ENCODE data around the gene EEF1G. TPM values are rescaled to one million over a fixed set of nuclear protein-coding genes. Genes with fewer than 3 reads are reported as not detected.
A peak's percentile ranks its signal among the peaks of the same experiment; 100 is the strongest.

The EEF1G gene
- total RNA-seq, 1 experiment from 2014 or later: 2,008 TPM

DNA sequence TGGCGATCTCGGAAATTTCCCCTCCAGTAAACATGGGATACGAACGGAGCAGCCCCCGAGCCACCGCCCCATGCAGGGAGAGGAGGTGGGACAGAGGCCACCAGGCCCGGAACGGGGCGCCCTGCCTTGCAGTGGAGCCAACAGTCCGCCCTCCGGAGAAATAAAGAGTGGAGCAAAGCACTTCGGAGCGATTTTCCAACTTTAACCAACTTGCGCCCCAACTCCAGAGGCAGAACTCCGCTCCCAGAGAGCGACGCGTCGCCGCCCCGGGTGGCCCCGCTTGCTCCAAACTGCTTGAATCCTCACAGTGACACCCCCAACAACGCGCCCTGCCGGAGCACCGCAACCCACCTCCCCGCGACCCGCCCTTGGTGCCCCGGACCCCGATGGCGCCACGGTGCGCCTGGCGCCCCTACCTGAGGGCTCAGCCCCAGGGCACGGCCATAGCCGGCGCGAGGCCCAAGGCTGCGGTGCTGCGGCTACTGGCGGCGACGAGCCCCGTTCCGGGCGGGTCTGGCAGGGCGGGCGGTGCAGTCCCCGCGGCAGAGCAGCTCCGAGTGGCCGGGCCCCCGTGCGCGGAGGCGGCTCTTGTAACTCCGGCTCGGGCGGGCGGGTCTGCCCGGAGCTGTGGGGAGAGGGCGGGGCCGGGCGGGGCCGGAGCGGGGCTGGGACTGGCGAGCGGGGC lies 27.3 kb downstream of the EEF1G start, which contains the start of gene AHNAK:
TSS of gene AHNAK (minus strand) at position 563 of the 685 bp plus-strand sequence. CDS start 10,708 bp downstream, outside the sequence.
- Histone ChIP-seq H3K27me3 (ENCODE audit: insufficient read depth, low read depth) (no peaks in the 10 kb centered on the region), H3K4me1 (replicated peaks; ENCODE audit: insufficient read depth) (peaks cover 68% of the 10 kb centered on the region), H3K79me2 (ENCODE audit: low read depth) (peaks cover 54% of the 10 kb centered on the region), H3K27ac (peak within 1 kb of the TSS; percentile 72), H2AFZ (peak within 1 kb of the TSS; percentile 83), H3F3A (ENCODE audit: insufficient read depth, low read depth) (peaks cover 62% of the 10 kb centered on the region), H4K20me1 (ENCODE audit: insufficient read depth) (peaks cover 19% of the 10 kb centered on the region), H3K4me3 (peak within 1 kb of the TSS; percentile 98), H3K36me3 (ENCODE audit: low read depth) (no peaks in the 10 kb centered on the region), H3K9me2 (ENCODE audit: insufficient read depth) (no peaks in the 10 kb centered on the region), H3K4me2 (peak within 1 kb of the TSS; percentile 99), H3K9me3 (ENCODE audit: insufficient read depth, low read depth) (no peaks in the 10 kb centered on the region)
- ChIA-PET POLR2A (ENCODE audit: unreplicated experiment) (interaction anchor here (0.5 to 1.3 kb wide), 10 partner anchors 9 to 568 kb away, joined by 3 to 20 read pairs (median 4); partner anchors contain the start of gene TUT1), CTCF (interaction anchor here (0.6 to 1.5 kb wide), 4 partner anchors 14 to 151 kb away, joined by 3 to 9 read pairs (median 6); no protein-coding TSS in a partner anchor)
- DNase-seq: peak in 1 of 2 experiments; percentile 83
- intact Hi-C loops (cut with micrococcal nuclease; ENCODE audit: unreplicated experiment): no loop called here
- BruUV-seq (replicated peaks): TSS peak; percentile 64
- no peak for TF ChIP-seq EZH2 (IDR thresholded peaks at IDR 0.05; ENCODE audit: low read depth)
- no peak for TF ChIP-seq CTCF (conservative IDR thresholded peaks at IDR 0.05)

- Histone ChIP-seq H3K79me2 (ENCODE audit: low read depth) (peaks cover 59% of the 10 kb centered on the region), H3K9me2 (ENCODE audit: insufficient read depth) (no peaks in the 10 kb centered on the region), H3K4me1 (replicated peaks; ENCODE audit: insufficient read depth) (peaks cover 68% of the 10 kb centered on the region), H3K4me3 (peak overlapping the region; percentile 98), H3K27me3 (ENCODE audit: insufficient read depth, low read depth) (no peaks in the 10 kb centered on the region), H4K20me1 (ENCODE audit: insufficient read depth) (peaks cover 27% of the 10 kb centered on the region), H2AFZ (peak overlapping the region; percentile 83), H3K36me3 (ENCODE audit: low read depth) (no peaks in the 10 kb centered on the region), H3K9me3 (ENCODE audit: insufficient read depth, low read depth) (no peaks in the 10 kb centered on the region), H3K27ac (peak overlapping the region; percentile 72), H3K4me2 (peak overlapping the region; percentile 99), H3F3A (ENCODE audit: insufficient read depth, low read depth) (peaks cover 55% of the 10 kb centered on the region)
- no TSS peak for BruUV-seq (replicated peaks)
- intact Hi-C loops (cut with micrococcal nuclease; ENCODE audit: unreplicated experiment): loop anchor here (1.0 to 2.0 kb wide), 4 partner anchors 15 to 335 kb away; partner anchors contain the start of genes SLC3A2 and TTC9C
- peak; percentile 87 to 99 for DNase-seq
- POLR2A ChIA-PET (ENCODE audit: unreplicated experiment): interaction anchor here (0.5 to 1.3 kb wide), 3 partner anchors 22 to 567 kb away, joined by 3 to 9 read pairs (median 4); partner anchors contain the start of gene TUT1
- CTCF ChIA-PET: interaction anchor here (0.6 to 1.5 kb wide), 2 partner anchors 14 to 154 kb away, joined by 4 to 8 read pairs; no protein-coding TSS in a partner anchor
- TF ChIP-seq CTCF (conservative IDR thresholded peaks at IDR 0.05): no peak
- TF ChIP-seq EZH2 (IDR thresholded peaks at IDR 0.05; ENCODE audit: low read depth): no peak
These were observed 28.1 kb downstream of the EEF1G start for GRCh38 chr11:62545437-62546243.
